Measurements from ENCODE around the gene MOGAT1. TPM values are rescaled to one million over a fixed set of nuclear protein-coding genes. Genes with fewer than 3 reads are reported as not detected.
"Not testable (repeated sequence)": the region's sequence is repeated elsewhere in the genome, so short reads cannot be mapped to it uniquely, and the experiment has no call there.

Gene MOGAT1
- total RNA-seq, 2 experiments from 2014 or later: not detected

GRCh38 chr2:222738809-222739208, 67.4 kb downstream of the MOGAT1 start:
- peaks cover 23% of the 10 kb centered on the region for H3K27me3 Mint-ChIP-seq
- ChIA-PET CTCF (interaction anchor here (1.3 kb wide), 1 partner anchor 48 kb away, joined by 3 read pairs; no protein-coding TSS in a partner anchor), POLR2A (interaction anchor here (0.5 kb wide), 1 partner anchor 35 kb away, joined by 5 read pairs; no protein-coding TSS in a partner anchor)
- H3K27ac Mint-ChIP-seq: no peak overlapping the region
- peaks cover 5% of the 10 kb centered on the region for H3K9me3 Mint-ChIP-seq
- peaks cover 14% of the 10 kb centered on the region for H3K4me1 Mint-ChIP-seq
- no peaks in the 10 kb centered on the region for H3K36me3 Mint-ChIP-seq (ENCODE audit: low read depth)
- DNase-seq: no peak
- H3K4me3 Mint-ChIP-seq: no peak overlapping the region

DNA sequence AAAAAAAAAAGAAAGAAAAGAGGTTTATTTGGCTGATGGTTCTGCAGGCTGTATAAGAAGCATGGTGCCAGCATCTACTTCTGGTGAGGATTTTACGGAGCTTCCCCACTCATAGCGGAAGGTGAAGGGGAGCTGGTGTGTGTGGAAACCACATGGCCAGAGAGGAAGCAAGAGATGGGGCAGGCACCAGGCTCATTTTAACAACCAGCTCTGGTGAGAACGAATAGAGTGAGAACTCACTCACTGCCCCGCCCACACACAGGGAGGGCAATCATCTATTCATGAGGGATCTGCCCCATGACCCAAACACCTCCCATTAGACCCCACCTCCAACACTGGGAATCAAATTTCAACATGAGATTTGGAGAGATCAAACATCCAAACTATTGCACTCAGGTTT, 68.5 kb downstream of the MOGAT1 start:
- POLR2A ChIA-PET: no interaction called here
- no peak for DNase-seq
- Mint-ChIP-seq H3K27me3 (peaks cover 23% of the 10 kb centered on the region), H3K4me1 (peaks cover 14% of the 10 kb centered on the region), H3K9me3 (peaks cover 5% of the 10 kb centered on the region), H3K36me3 (ENCODE audit: low read depth) (no peaks in the 10 kb centered on the region), H3K27ac (no peak overlapping the region), H3K4me3 (no peak overlapping the region)
- CTCF ChIA-PET: interaction anchor here (0.8 kb wide), 1 partner anchor 10 kb away, joined by 3 read pairs; no protein-coding TSS in a partner anchor

DNA sequence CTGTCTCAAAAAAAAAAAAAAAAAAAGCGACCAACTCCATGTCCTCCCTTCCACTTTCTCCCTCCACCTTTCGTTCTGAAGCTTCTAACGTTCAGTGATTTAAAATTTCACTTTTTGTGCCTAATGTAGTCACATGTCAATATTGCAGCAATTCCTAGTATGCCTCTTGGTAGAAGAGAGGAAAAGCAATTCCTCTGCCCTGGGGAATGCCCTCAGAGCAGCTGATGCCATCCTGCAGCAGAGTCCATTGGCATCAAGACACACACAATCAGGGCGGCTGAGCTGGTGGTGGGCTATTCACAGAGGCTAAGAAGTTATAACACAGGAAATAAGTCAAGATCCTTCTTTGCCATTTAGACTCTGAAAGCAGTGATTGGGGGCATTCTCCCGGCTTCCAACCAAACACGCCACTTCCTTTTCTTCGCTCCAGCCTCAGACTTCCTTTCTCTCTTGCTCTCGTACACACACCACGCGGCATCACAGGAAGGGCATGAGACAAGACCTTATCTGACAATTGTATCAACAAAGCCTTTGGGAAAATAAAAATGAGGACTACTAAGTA, 71.9 kb downstream of the MOGAT1 start:
- no peak for DNase-seq
- Mint-ChIP-seq H3K4me1 (peaks cover 14% of the 10 kb centered on the region), H3K9me3 (peaks cover 5% of the 10 kb centered on the region), H3K4me3 (no peak overlapping the region), H3K27ac (no peak overlapping the region), H3K36me3 (ENCODE audit: low read depth) (no peaks in the 10 kb centered on the region), H3K27me3 (peaks cover 4% of the 10 kb centered on the region)
- ChIA-PET POLR2A (no interaction called here), CTCF (no interaction called here)

- H3K9me3 Mint-ChIP-seq: no peaks in the 10 kb centered on the region
- no peak overlapping the region for H3K4me3 Mint-ChIP-seq
- H3K36me3 Mint-ChIP-seq (ENCODE audit: low read depth): no peaks in the 10 kb centered on the region
- CTCF ChIA-PET: interaction anchor here (0.6 kb wide), 1 partner anchor 158 kb away, joined by 3 read pairs; no protein-coding TSS in a partner anchor
- peaks cover 5% of the 10 kb centered on the region for H3K4me1 Mint-ChIP-seq
- POLR2A ChIA-PET: no interaction called here
- peaks cover 2% of the 10 kb centered on the region for H3K27me3 Mint-ChIP-seq
- no peak overlapping the region for H3K27ac Mint-ChIP-seq
- DNase-seq: no peak
These were observed 74.5 kb downstream of the MOGAT1 start for GRCh38 chr2:222745836-222746559.

GRCh38 chr2:222747526-222748160, 76.2 kb downstream of the MOGAT1 start:
- ChIA-PET POLR2A (no interaction called here), CTCF (interaction anchor here (1.0 to 1.3 kb wide), 3 partner anchors 36 to 192 kb away, joined by 3 read pairs; no protein-coding TSS in a partner anchor)
- no peak for DNase-seq

DNA sequence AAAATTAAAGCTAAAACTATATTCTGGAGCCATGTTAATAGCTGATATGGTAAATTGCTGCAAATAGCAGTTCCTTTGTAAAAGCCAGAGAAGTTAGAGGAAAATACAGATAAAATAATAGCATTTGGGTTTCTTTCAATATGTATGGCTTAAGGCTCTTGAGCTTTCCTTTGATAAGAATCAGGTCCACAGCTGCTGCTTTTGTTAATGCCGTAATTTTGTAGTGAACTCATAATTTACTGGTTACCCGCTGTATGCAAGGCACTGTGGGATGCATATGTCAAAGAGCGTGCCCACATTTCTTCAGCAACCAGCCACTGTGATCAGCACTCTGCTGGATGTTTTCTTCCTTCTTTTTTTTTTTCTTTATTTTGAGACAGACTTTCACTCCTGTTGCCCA, 79.1 kb downstream of the MOGAT1 start:
- POLR2A ChIA-PET: no interaction called here
- Mint-ChIP-seq H3K27me3 (no peaks in the 10 kb centered on the region), H3K36me3 (ENCODE audit: low read depth) (no peaks in the 10 kb centered on the region), H3K27ac (no peak overlapping the region), H3K9me3 (no peaks in the 10 kb centered on the region), H3K4me3 (no peak overlapping the region), H3K4me1 (peaks cover 28% of the 10 kb centered on the region)
- no peak for DNase-seq
- CTCF ChIA-PET: interaction anchor here (0.7 to 1.3 kb wide), 3 partner anchors 14 to 65 kb away, joined by 3 read pairs; no protein-coding TSS in a partner anchor

More at GRCh38 chr2:222747526-222748160, 76.2 kb downstream of the MOGAT1 start:
- no peaks in the 10 kb centered on the region for H3K36me3 Mint-ChIP-seq (ENCODE audit: low read depth)
- no peaks in the 10 kb centered on the region for H3K9me3 Mint-ChIP-seq
- H3K4me1 Mint-ChIP-seq: peaks cover 20% of the 10 kb centered on the region
- no peak overlapping the region for H3K4me3 Mint-ChIP-seq
- peaks cover 2% of the 10 kb centered on the region for H3K27me3 Mint-ChIP-seq
- no peak overlapping the region for H3K27ac Mint-ChIP-seq

- H3K4me3 Mint-ChIP-seq: no peak overlapping the region
- peaks cover 28% of the 10 kb centered on the region for H3K4me1 Mint-ChIP-seq
- DNase-seq: no peak
- H3K27ac Mint-ChIP-seq: no peak overlapping the region
- H3K36me3 Mint-ChIP-seq (ENCODE audit: low read depth): no peaks in the 10 kb centered on the region
- H3K9me3 Mint-ChIP-seq: no peaks in the 10 kb centered on the region
- ChIA-PET POLR2A (no interaction called here), CTCF (no interaction called here)
- H3K27me3 Mint-ChIP-seq: no peaks in the 10 kb centered on the region
These were observed 79.8 kb downstream of the MOGAT1 start for GRCh38 chr2:222751238-222751637.

DNA sequence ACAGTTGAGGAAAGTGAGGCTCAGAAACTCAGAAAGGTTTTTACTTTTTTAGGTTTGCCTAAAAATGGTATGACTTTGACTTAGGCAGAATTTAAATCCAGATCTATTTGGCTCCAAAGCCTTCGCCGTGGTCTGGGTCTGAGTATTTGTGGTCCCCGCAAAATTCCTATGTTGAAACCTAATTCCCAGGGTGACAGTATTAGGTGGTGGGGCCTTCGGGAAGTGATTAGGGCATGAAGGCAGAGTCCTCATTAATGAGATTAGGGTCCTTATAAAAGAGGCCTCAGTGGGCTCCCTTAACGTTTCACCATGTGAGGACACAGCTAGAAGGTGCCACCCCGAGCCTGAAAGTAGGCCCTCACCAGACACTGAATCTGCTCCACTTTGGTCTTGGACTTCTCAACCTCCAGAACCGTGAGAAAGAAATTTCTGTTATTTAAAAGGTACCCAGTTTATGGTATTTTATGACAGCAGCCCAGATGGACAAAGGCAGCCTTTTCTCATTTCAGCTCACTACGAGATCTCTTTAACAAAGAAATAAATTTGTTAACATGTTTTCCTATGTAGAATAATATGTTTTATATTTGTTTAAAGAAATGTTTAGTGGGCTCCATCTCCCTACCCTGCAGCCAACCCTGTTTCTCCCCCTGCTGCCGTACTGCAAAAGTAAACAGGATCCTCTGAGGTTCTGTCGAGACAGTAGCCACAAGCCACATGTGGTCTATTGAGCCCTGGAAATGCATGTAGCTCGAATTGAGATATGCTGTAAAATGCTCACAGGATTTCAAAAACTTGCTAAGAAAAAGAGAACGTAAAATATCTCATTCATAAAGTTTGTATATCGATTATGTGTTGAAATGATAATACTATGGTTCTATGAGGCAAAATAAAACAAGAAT, 80.6 kb downstream of the MOGAT1 start:
- Mint-ChIP-seq H3K4me1 (peaks cover 32% of the 10 kb centered on the region), H3K27me3 (no peaks in the 10 kb centered on the region), H3K4me3 (no peak overlapping the region), H3K27ac (no peak overlapping the region), H3K9me3 (no peaks in the 10 kb centered on the region), H3K36me3 (ENCODE audit: low read depth) (no peaks in the 10 kb centered on the region)
- ChIA-PET CTCF (interaction anchor here (2.3 kb wide), 1 partner anchor 10 kb away, joined by 4 read pairs; no protein-coding TSS in a partner anchor), POLR2A (no interaction called here)
- DNase-seq: peak; percentile 49

DNA sequence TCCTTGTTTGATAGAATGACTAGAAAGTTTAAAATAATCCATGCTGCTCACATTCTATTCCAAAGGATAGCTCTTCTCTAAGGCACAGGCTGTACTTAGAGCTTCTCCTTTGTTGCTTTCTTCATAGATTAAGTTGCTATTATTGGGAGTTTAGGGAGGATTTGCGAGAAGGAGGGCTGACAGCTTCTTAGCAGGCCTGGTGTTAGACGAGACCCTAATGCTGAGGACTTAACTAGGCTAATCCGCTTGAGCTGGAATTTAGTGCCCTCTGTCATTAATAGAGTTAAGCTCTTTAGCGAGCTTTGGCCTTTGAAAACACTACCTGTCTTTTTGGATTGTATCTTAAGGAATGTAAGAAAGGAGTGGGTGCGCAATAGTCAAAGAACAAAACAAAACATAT, 81.3 kb downstream of the MOGAT1 start:
- Mint-ChIP-seq H3K4me1 (peaks cover 32% of the 10 kb centered on the region), H3K4me3 (no peak overlapping the region), H3K9me3 (no peaks in the 10 kb centered on the region), H3K27me3 (no peaks in the 10 kb centered on the region), H3K27ac (no peak overlapping the region), H3K36me3 (ENCODE audit: low read depth) (no peaks in the 10 kb centered on the region)
- CTCF ChIA-PET: interaction anchor here (0.8 to 2.3 kb wide), 2 partner anchors 9 to 47 kb away, joined by 3 to 4 read pairs; no protein-coding TSS in a partner anchor
- POLR2A ChIA-PET: no interaction called here
- no peak for DNase-seq

- no peak for DNase-seq
- ChIA-PET POLR2A (no interaction called here), CTCF (interaction anchor here (0.8 to 2.3 kb wide), 2 partner anchors 9 to 47 kb away, joined by 3 to 4 read pairs; no protein-coding TSS in a partner anchor)
- Mint-ChIP-seq H3K36me3 (ENCODE audit: low read depth) (no peaks in the 10 kb centered on the region), H3K27ac (peak overlapping the region; percentile 38), H3K4me1 (peaks cover 32% of the 10 kb centered on the region), H3K27me3 (no peaks in the 10 kb centered on the region), H3K4me3 (no peak overlapping the region), H3K9me3 (no peaks in the 10 kb centered on the region)
These were observed 81.9 kb downstream of the MOGAT1 start for GRCh38 chr2:222753251-222753824.

DNA sequence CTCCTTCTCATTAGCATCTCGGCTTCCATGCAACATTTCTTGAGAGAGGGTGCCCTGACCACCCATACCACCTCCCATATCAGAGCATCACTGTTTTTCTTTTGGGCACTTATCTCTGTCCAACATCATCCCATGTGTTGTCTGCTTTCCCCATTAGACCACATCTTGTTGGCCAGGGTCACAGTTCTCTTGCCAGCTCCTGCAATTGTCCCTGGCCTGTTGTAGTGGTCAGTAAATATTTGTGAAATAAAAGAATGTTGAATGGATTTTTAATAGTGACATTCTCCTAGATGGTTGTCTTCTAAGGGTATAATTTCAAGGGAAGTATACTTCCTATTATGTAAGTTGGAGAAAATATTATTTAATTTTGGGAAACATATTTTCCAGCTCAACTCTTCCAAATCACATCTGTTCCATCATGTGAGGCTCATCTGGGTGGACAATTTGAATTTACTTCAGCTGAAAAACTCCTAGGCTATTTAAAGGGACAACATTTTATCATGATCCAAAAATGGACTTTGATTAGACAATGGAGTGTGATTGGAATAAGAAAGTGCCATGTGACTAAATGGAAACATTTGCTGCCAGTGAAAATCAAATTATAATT, 83.0 kb downstream of the MOGAT1 start:
- ChIA-PET POLR2A (no interaction called here), CTCF (interaction anchor here (2.3 kb wide), 1 partner anchor 8 kb away, joined by 4 read pairs; no protein-coding TSS in a partner anchor)
- no peaks in the 10 kb centered on the region for H3K9me3 Mint-ChIP-seq
- H3K36me3 Mint-ChIP-seq (ENCODE audit: low read depth): no peaks in the 10 kb centered on the region
- H3K4me3 Mint-ChIP-seq: no peak overlapping the region
- H3K4me1 Mint-ChIP-seq: peaks cover 32% of the 10 kb centered on the region
- no peak for DNase-seq
- no peak overlapping the region for H3K27ac Mint-ChIP-seq
- H3K27me3 Mint-ChIP-seq: no peaks in the 10 kb centered on the region

DNA sequence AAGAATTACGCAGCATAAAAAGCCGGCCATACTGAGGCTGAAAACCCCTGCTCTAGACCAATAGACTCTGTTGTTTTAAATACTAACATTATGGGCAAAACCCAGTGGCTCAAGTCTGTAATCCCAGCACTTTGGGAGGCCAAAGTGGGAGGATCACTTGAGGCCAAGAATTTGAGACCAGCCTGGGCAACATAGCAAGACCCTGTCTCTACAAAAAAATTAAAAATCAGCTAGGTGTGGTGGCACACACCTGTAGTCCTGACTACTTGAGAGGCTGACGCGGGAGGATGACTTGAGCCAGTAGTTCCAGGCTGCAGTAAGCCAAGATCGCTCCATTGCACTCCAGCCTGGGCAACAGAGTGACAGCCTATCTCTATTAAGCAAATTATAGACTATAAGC, 84.1 kb downstream of the MOGAT1 start:
- H3K9me3 Mint-ChIP-seq; CTCF ChIA-PET; H3K27ac Mint-ChIP-seq; H3K36me3 Mint-ChIP-seq (ENCODE audit: low read depth); H3K27me3 Mint-ChIP-seq; H3K4me3 Mint-ChIP-seq; DNase-seq; POLR2A ChIA-PET: not testable (repeated sequence)
- H3K4me1 Mint-ChIP-seq: peaks cover 32% of the 10 kb centered on the region
